Kidney epithelial cell (primary cell): ENCODE results near the gene CHST10. TPM values are rescaled to one million over a fixed set of nuclear protein-coding genes. Genes with fewer than 3 reads are reported as not detected.

Experiments
- DNase-seq: peaks from one replicate; pipeline ENCODE4 v3.0.0-alpha.2; 2010; ENCODE audit warnings: low read depth
- H3K27me3 ChIP-seq: 2 replicates; pipeline ENCODE4 v1.6.0; 2011; ENCODE audit warnings: low read length; ENCODE audit not compliant: control insufficient read depth, insufficient read depth
- H3K36me3 ChIP-seq: 2 replicates; pipeline ENCODE4 v1.5.1; 2011; ENCODE audit warnings: low read length; ENCODE audit not compliant: control insufficient read depth, insufficient read depth
- H3K4me3 ChIP-seq: 2 replicates; pipeline ENCODE4 v1.5.1; 2011; ENCODE audit warnings: low read depth, mild to moderate bottlenecking, control low read depth, low read length
- CTCF ChIP-seq: IDR thresholded peaks from 2 replicates; pipeline ENCODE4 v1.5.1; 2011; ENCODE audit warnings: mild to moderate bottlenecking, moderate library complexity, low read length, control low read depth, inconsistent platforms; ENCODE audit not compliant: insufficient read depth, poor library complexity, severe bottlenecking
- total RNA-seq: library from RNA; depleted of rRNA; stranded (reverse); fragments of >200 nt; gene quantifications from 2 replicates; pipeline ENCODE4 v1.2.3, GENCODE V29; 2015

The CHST10 gene
- total RNA-seq, 1 donor from 2014 or later: 18.8 TPM

GRCh38 chr2:100390001-100390940 lies 27.2 kb downstream of the CHST10 start:
- no peak for TF ChIP-seq CTCF
- Histone ChIP-seq H3K4me3 (no peak overlapping the region), H3K36me3 (no peaks in the 10 kb centered on the region), H3K27me3 (no peaks in the 10 kb centered on the region)
- DNase-seq: no peak

GRCh38 chr2:100388703-100389102 lies 28.8 kb downstream of the CHST10 start:
- no peak overlapping the region for H3K4me3 ChIP-seq
- H3K36me3 ChIP-seq: no peaks in the 10 kb centered on the region
- no peak for DNase-seq
- no peak for TF ChIP-seq CTCF
- H3K27me3 ChIP-seq: no peaks in the 10 kb centered on the region

GRCh38 chr2:100383954-100384353 lies 33.5 kb downstream of the CHST10 start:
- no peaks in the 10 kb centered on the region for H3K27me3 ChIP-seq
- H3K4me3 ChIP-seq: no peak overlapping the region
- TF ChIP-seq CTCF: no peak
- DNase-seq: no peak
- no peaks in the 10 kb centered on the region for H3K36me3 ChIP-seq

DNA sequence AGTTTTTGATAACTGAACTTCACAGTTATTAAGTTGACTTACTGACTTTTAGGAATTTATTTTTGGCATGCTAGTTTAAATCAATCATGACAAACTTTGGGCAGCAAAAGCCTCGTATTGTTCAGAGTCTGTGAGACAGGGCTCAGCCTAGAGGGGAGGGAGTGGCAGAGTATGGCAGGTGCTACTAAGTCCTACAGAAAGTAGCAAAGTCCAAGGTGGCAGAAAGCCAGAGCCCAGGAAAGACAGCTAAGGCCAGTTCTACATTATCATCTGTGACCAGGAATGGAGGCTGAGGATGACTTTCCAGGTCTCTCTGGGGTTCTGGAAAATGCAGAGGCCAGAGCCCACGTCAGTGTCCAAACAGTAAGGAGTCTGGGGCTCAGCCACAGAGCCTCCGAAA lies 34.2 kb downstream of the CHST10 start:
- TF ChIP-seq CTCF: no peak
- H3K27me3 ChIP-seq: no peaks in the 10 kb centered on the region
- no peak overlapping the region for H3K4me3 ChIP-seq
- no peaks in the 10 kb centered on the region for H3K36me3 ChIP-seq
- no peak for DNase-seq

DNA sequence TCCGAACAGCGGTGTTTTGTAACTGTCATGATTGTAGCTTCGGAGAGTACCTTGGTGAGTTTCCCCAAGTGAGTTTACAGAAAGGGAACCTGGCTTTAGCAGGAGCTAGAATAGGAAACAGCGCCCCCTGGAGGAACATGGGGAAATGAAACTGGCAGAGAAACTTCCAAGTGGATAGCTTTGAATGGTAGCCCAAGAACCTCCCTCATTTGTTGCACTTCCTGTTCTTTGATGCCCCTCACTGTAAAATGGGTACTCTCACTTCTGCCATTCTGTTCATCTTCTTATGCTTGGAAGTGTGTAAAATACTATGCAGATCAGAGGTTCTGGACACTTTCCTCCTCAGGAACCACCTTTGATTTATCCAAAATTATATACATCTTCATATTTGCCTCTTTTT lies 36.2 kb downstream of the CHST10 start:
- Histone ChIP-seq H3K27me3 (no peaks in the 10 kb centered on the region), H3K4me3 (no peak overlapping the region), H3K36me3 (no peaks in the 10 kb centered on the region)
- peak; percentile 87 for TF ChIP-seq CTCF
- DNase-seq: no peak
